ENCODE results near the gene TSPEAR. TPM values are rescaled to one million over a fixed set of nuclear protein-coding genes. Genes with fewer than 3 reads are reported as not detected.
A peak's percentile ranks its signal among the peaks of the same experiment; 100 is the strongest.
"Not testable (repeated sequence)": the region's sequence is repeated elsewhere in the genome, so short reads cannot be mapped to it uniquely, and the experiment has no call there.

TSPEAR gene
- total and polyA plus RNA-seq, 7 donors = not detected

DNA sequence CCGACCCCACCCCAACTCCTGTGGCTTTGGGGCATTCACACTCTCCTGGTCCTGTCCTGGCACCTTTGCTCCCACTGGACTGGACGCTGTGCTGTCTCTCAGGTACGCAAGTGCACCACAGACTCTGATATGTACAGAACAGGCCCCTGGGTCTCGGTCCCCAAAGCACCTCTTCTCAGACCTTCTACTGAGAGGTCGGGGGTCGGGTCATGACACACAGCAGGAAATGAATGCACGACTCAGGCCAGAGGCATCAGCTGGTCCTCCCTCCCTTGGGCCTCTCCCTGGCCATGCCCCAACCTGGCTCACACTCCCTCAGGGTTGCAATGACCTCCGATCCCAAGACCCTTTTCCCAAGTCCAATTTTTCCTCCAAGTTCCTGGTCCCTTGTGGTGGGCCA lies 16.2 kb downstream of the TSPEAR start:
- TF ChIP-seq, protein P1, sequence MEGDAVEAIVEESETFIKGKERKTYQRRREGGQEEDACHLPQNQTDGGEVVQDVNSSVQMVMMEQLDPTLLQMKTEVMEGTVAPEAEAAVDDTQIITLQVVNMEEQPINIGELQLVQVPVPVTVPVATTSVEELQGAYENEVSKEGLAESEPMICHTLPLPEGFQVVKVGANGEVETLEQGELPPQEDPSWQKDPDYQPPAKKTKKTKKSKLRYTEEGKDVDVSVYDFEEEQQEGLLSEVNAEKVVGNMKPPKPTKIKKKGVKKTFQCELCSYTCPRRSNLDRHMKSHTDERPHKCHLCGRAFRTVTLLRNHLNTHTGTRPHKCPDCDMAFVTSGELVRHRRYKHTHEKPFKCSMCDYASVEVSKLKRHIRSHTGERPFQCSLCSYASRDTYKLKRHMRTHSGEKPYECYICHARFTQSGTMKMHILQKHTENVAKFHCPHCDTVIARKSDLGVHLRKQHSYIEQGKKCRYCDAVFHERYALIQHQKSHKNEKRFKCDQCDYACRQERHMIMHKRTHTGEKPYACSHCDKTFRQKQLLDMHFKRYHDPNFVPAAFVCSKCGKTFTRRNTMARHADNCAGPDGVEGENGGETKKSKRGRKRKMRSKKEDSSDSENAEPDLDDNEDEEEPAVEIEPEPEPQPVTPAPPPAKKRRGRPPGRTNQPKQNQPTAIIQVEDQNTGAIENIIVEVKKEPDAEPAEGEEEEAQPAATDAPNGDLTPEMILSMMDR (IDR thresholded peaks at IDR 0.05) = no peak
- 54 to 63% (median 61%) methylated on average over 8 of the region's 8 CpGs for WGBS, 3 donors
- intact Hi-C loops (cut with DNase I) = no loop called here
- DNase-seq (peak in 1 of 2 donors; percentile 28), ATAC-seq (no peak)
- no peak overlapping the region for H3K4me3 ChIP-seq
- H3K27me3 ChIP-seq (ENCODE audit: insufficient read depth in 3 of 3, low read length in 2 of 3) = peaks cover 5 to 38% (median 13%) of the 10 kb centered on the region in 3 donors
- H3K27ac ChIP-seq = no peak overlapping the region
- H3K4me1 ChIP-seq = no peaks in the 10 kb centered on the region
- peaks cover 22% of the 10 kb centered on the region for H3K9me3 ChIP-seq
- H3K36me3 ChIP-seq (ENCODE audit: insufficient read depth in 1 of 2, low read depth in 1 of 2) = no peaks in the 10 kb centered on the region

DNA sequence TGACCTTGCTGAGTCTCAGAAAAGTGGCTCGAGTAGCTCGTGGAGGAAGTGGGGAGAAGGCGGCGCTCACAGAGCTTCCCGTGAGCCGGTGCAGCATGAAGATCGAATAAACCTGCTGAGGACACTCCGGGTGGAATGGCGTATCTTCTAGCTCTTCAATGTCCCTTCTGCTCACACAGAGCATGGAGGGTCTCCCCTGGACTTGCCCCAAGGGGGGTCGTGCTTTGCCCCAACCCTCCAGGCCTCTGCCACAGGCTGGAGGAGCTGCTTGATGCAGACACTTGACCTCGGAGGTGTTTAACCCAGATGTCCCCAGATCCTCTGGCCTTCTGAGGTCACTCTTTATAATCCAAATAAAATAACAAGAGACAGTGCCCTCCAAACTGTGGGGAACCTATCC lies 16.6 kb downstream of the TSPEAR start:
- Histone ChIP-seq H3K9me3 (peaks cover 22% of the 10 kb centered on the region), H3K36me3 (ENCODE audit: insufficient read depth in 1 of 2, low read depth in 1 of 2) (no peaks in the 10 kb centered on the region), H3K4me1 (no peaks in the 10 kb centered on the region), H3K27ac (no peak overlapping the region), H3K4me3 (no peak overlapping the region), H3K27me3 (ENCODE audit: insufficient read depth in 3 of 3, low read length in 2 of 3) (peaks cover 5 to 37% (median 13%) of the 10 kb centered on the region in 3 donors)
- ATAC-seq = no peak
- TF ChIP-seq, protein P1 (IDR thresholded peaks at IDR 0.05) = no peak
- WGBS, 3 donors = 59 to 70% (median 67%) methylated on average over 11 of the region's 11 CpGs
- intact Hi-C loops (cut with DNase I) = no loop called here
- no peak for DNase-seq

DNA sequence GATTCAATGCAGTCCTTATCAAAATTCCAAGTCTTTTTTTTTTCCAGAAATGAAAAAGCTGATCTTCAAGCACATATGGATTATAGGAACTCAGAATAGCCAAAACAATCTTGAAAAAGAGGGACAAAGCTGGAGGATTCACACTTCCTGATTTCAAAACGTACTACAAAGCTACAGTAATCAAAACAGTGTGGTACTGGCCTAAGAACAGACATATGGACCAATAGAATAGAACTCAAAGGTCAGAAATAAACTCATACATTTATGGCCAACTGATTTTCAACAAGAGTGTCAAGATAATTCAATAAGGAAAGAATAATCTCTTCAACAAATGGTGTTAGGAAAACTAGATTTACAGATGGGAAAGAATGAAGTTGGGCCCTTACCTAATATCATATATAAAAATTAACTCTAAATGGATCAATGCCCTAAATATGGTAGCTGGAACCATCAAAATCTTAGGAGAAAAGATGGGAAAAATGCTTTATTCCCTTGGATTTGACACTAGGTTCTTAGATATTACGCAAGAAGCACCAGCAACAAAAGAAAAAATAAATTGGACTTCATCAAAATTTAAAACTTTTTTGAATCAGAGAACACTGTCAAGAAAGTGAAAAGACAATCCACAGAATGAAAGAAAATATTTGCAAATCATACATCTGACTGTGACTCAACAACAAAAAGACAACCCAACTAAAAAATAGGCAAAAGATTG lies 18.4 kb downstream of the TSPEAR start:
- intact Hi-C loops (cut with DNase I) = no loop called here
- 49 to 50% (median 50%) methylated on average over 2 of the region's 2 CpGs for WGBS, 3 donors
- ATAC-seq = no peak
- no peak overlapping the region for H3K27ac ChIP-seq
- no peaks in the 10 kb centered on the region for H3K4me1 ChIP-seq
- peaks cover 22% of the 10 kb centered on the region for H3K9me3 ChIP-seq
- H3K36me3 ChIP-seq (ENCODE audit: insufficient read depth in 1 of 2, low read depth in 1 of 2) = no peaks in the 10 kb centered on the region
- TF ChIP-seq, protein P1 (IDR thresholded peaks at IDR 0.05) = no peak
- peaks cover 0 to 33% (median 8%) of the 10 kb centered on the region in 3 donors for H3K27me3 ChIP-seq (ENCODE audit: insufficient read depth in 3 of 3, low read length in 2 of 3)
- no peak overlapping the region for H3K4me3 ChIP-seq
- DNase-seq = no peak

DNA sequence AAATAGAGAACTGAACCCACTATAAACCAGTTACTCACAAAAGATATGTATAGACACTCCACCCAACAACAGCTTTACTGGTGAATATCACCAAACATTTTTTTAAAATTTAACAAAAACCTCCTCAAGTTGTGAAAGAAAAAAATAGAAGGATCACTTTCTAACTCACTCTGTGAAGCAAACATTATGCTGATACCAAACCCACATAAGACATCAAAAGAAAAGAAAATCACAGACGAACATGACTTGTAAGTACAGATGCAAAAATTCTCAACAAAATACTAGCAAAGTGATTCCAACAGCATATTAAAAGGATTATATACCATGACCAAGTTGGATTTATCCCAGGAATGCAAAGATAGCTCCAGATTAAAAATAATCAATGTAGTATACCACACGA lies 19.7 kb downstream of the TSPEAR start:
- H3K9me3 ChIP-seq = peaks cover 22% of the 10 kb centered on the region
- intact Hi-C loops (cut with DNase I) = no loop called here
- TF ChIP-seq, protein P1 (IDR thresholded peaks at IDR 0.05) = no peak
- DNase-seq (no peak), ATAC-seq (no peak)
- H3K4me3 ChIP-seq = no peak overlapping the region
- peaks cover 0 to 37% (median 3%) of the 10 kb centered on the region in 3 donors for H3K27me3 ChIP-seq (ENCODE audit: insufficient read depth in 3 of 3, low read length in 2 of 3)
- 20 to 24% (median 23%) methylated on average over 2 of the region's 2 CpGs for WGBS, 3 donors
- H3K36me3 ChIP-seq (ENCODE audit: insufficient read depth in 1 of 2, low read depth in 1 of 2) = no peaks in the 10 kb centered on the region
- H3K4me1 ChIP-seq = no peaks in the 10 kb centered on the region
- H3K27ac ChIP-seq = no peak overlapping the region

DNA sequence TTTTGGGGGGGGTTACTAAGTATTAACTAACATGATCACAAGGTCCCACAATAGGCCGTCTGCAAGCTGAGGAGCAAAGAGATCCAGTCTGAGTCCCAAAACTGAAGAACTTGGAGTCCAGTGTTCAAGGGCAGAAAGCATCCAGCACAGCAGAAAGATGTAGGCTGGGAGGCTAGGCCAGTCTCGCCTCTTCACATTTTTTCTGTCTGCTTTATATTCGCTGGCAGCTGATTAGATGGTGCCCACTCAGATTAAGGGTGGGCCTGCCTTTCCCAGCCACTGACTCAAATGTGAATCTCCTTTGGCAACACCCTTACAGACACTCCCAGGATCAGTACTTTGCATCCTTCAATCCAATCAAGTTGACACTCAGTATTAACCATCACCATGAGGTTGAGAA lies 21.6 kb downstream of the TSPEAR start:
- Histone ChIP-seq H3K9me3 (peaks cover 22% of the 10 kb centered on the region), H3K27me3 (ENCODE audit: insufficient read depth in 3 of 3, low read length in 2 of 3) (peaks cover 0 to 37% (median 3%) of the 10 kb centered on the region in 3 donors)
- H3K4me3 ChIP-seq; H3K36me3 ChIP-seq (ENCODE audit: insufficient read depth in 1 of 2, low read depth in 1 of 2); ATAC-seq; DNase-seq; H3K4me1 ChIP-seq; H3K27ac ChIP-seq; intact Hi-C loops (cut with DNase I): not testable (repeated sequence)
- 79 to 86% (median 85%) methylated on average over 3 of the region's 3 CpGs for WGBS, 3 donors

Measured in psoas muscle (tissue), 8 donors.